GM18858 (cell line): Measurements from ENCODE around the gene MED13L.
"Not testable (repeated sequence)": the region's sequence is repeated elsewhere in the genome, so short reads cannot be mapped to it uniquely, and the experiment has no call there.

ENCODE experiments used
- ATAC-seq: cut with Tn5 transposase; IDR thresholded peaks from one replicate; pipeline ENCODE4 v1.9.1; 2021; ENCODE audit not compliant: unreplicated experiment

The MED13L gene

DNA sequence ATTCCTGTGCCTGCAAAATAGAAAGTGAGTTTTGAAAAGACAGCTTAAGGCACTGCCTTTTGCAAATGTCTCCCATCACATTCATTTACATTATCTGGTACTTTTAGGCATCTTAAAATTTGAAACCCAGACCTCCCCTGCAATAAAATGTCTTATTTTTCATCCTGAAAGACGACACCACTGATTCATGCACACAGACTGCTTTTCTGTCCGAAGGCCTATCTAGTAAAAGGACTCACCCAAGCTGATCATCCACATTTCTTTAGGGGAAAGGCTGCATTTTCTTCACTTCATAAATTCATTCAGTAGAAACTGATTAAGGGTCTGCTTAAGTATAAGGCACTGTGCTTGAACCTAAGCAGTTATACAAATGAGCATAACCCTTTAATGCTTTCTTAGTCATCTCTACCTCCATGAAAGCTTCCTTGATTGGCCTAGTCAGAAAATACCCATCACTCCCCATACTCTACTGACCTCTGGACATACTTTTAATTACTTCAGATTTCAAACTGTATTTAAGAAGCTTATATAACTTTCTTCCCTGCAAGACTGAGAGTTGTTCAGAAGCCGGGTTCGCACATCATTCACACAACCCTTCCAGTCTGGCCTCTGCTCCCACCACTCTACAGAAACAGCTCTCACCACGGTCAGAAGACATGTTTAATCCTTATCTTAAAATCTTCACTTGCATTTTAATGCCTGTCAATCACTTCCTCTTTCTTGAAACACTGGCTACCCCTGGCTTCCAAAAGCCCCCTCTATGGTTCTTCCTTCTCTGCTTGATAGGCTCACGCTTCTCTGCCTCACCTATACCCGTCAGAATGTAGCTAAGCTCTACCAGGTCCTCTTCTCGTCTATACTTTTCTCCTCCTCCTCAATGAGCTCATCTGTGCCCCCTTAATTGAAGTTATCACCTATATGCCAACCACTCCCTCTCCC lies 288.6 kb downstream of the MED13L start:
- ATAC-seq, result no peak

- no peak for ATAC-seq
Observed at GRCh38 chr12:115988212-115988611, 289.3 kb downstream of the MED13L start.

- ATAC-seq, result no peak
Observed at GRCh38 chr12:115984616-115985015, 292.9 kb downstream of the MED13L start.

DNA sequence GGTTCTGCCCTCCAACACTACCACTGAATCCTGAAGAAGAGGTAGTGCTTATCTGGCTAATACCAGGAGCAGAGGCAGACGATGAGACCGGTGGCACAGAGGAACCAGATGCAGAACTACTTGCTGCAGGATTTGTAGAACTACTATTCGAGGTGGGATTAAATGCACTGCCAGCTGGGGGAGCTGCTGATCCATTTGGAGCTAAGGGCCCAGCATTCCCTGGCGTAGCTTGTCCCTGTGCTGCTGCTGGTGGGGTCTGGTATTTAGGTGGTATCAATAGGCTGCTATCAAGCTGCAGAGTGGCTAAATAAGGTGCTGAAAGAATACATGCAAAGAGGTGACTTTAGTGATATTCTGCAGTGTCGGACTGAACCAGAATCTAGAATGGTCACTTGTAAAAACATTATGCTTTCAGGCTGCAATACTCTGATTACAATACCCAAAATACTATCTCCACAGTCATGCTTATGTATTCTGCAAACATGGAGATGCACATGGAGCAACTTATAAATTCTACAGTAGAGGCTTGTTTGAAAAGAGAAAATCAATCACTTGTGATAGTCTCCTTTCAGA lies 294.2 kb downstream of the MED13L start:
- no peak for ATAC-seq

GRCh38 chr12:115980339-115980738 lies 297.2 kb downstream of the MED13L start:
- no peak for ATAC-seq

GRCh38 chr12:115979851-115980250 lies 297.6 kb downstream of the MED13L start:
- no peak for ATAC-seq

GRCh38 chr12:115979351-115979750 lies 298.1 kb downstream of the MED13L start:
- ATAC-seq, result no peak

GRCh38 chr12:115976829-115977228 lies 300.7 kb downstream of the MED13L start:
- ATAC-seq, result not testable (repeated sequence)

DNA sequence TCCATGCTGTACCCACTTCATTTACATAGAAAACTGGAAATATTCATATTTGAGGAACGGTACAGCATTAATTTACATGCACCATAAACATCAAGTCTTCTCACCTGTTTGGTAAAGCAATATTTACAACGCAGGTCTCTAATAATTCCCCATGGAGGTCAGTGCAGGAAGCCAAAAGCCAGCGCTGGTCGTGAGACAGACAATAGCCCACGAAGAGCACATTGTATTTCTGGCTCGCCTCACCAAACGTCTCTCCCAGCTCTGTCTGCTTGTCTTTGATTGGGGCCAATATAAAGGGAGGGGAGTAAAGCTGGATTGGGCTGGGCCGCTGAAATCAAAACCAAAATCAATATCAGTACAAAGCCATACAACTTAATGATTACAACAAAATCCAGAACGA lies 302.1 kb downstream of the MED13L start:
- ATAC-seq, result no peak

DNA sequence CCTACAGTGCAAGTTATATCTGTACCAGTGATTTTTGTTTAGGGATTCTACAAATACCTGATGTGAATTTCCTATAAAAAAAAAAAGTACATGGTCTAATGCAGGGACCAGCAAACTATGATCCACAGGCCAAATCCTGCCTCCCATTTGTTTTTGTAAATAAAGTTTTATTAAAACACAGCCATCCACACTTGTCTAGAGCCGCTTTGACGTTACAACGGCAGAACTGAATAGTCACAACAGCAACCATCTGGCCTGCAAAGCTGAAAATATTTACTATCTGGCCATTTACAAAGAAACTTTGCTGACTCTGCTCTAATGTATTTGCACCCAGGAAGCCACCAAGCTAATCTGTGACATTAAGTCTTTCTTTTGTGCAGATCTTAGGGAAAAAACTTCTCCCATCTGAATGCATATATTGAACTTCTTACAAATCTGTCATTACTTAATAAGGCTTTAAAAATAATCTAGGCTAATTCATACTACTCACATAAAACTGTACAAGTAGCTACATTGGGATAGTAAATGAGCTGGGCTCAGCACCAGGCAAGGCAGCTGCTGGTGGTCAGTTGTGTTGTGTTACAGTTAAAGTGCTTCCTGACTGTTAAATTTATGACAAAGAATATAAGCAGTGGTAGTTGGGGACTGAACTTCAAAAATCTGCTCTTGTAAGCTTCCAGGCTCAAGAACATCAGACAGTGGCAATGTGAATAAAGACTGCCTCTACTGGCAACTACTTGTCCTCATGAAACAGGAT lies 303.3 kb downstream of the MED13L start:
- no peak for ATAC-seq

- ATAC-seq, result no peak
Observed at GRCh38 chr12:115973066-115973465, 304.4 kb downstream of the MED13L start.

DNA sequence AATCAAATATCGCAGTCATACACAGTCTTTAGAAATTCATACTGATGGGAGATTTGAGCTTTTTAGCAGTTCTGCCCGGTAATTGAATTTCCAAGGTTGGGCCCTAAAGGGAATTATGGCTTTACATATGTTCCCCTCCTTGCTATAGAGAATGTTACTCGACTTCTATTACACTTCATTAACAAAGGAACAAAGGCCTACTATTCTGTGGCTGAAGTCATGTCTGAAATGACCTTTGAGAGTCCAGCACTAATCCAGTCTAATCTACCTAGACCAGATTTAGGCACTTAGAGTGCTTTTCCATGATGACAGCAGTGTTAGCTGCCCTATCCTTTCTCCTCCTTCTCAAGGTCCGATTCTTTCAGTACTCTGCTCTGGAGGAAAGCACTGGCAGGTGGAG lies 305.3 kb downstream of the MED13L start:
- no peak for ATAC-seq

DNA sequence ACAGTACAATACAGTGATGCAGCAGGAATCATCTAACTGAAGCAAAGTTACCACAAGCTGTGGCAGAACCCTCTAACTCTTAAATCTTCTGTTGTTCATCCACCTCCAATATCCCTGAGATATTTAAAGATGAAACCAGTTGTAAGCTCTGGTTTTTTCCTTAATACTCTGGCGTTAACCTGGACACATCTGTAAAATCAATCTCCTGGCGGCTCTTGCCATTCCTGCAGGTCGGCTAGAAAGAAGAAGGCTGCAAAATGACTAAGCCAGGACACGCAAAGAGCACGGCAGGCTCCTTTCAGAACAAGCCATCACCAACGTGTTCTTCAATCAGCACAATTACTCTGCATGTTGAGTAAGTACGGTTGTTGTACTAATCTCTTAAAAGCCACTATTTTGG lies 309.3 kb downstream of the MED13L start:
- no peak for ATAC-seq

- ATAC-seq, result no peak
Observed at GRCh38 chr12:115966376-115966775, 311.1 kb downstream of the MED13L start.

GRCh38 chr12:115964626-115965025 lies 312.9 kb downstream of the MED13L start:
- no peak for ATAC-seq

GRCh38 chr12:115964214-115964613 lies 313.3 kb downstream of the MED13L start:
- no peak for ATAC-seq

- ATAC-seq, result no peak
Observed at GRCh38 chr12:115962216-115962615, 315.3 kb downstream of the MED13L start.

- no peak for ATAC-seq
Observed at GRCh38 chr12:115960868-115961802, 316.4 kb downstream of the MED13L start.

GRCh38 chr12:115957686-115958290 lies 319.7 kb downstream of the MED13L start:
- no peak for ATAC-seq

DNA sequence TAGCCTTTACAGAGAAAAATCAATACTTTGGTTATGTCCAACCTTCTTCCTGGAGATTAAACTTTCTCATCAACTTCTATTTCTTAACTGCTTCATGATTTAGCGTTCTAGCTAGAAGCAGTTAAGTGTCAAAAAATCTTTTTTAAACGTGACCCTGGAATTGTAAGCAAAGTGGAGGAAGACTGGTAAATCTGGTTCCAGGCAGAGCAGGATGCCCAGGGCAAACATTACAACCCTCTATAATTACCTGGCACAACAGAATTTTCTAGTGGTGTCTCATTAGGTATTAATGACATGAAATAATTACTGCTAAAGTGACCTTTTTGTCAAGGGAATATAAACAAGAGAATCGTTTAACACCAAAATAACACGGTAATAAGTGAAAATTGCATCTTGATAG lies 320.8 kb downstream of the MED13L start:
- no peak for ATAC-seq
